Naive thymus-derived CD8-positive, alpha-beta T cell (primary cell): ENCODE measurements around the gene SVIL. TPM values are rescaled to one million over a fixed set of nuclear protein-coding genes. Genes with fewer than 3 reads are reported as not detected.
"Not testable (repeated sequence)": the region's sequence is repeated elsewhere in the genome, so short reads cannot be mapped to it uniquely, and the experiment has no call there.

Experiments used
- ATAC-seq, 2 donors: fragments of 150-1000 bp; cut with Tn5 transposase in 1 of 2; sonication (Bioruptor Pico), chemical (Tn5 transposase) in 1 of 2; 1 replicate in 1 of 2; 2 replicates in 1 of 2; pipeline ENCODE4 v1.10.0; 2021; ENCODE audit warnings: mild to moderate bottlenecking in 2 of 2, moderate library complexity in 2 of 2
- POLR2A ChIA-PET: fragments of 350-600 bp; sonication (Branson Sonifier 250); formaldehyde crosslinking; loops from one replicate; lab custom pipeline; 2021; ENCODE audit warnings: antibody characterized with exemption; lab: Charles Lee
- DNase-seq, 10 donors: peaks; one replicate each; pipeline versions ENCODE4 v3.0.0 to v3.0.0-alpha.2; 2020 to 2022
- H3K27ac Mint-ChIP-seq, 10 donors: one replicate each; pipeline ENCODE4 v1.8.0; 2020 to 2022; ENCODE audit warnings: mild to moderate bottlenecking in 10 of 10, mixed read lengths in 10 of 10, moderate library complexity in 4 of 10, inconsistent platforms in 1 of 10
- H3K27me3 Mint-ChIP-seq, 5 donors: one replicate each; pipeline ENCODE4 v1.8.0; 2021 to 2022; ENCODE audit warnings: mixed read lengths in 5 of 5
- H3K36me3 Mint-ChIP-seq, 3 donors: one replicate each; pipeline ENCODE4 v1.8.0; 2020 to 2022; ENCODE audit warnings: mixed read lengths in 3 of 3, mild to moderate bottlenecking in 2 of 3, inconsistent platforms in 1 of 3
- H3K4me1 Mint-ChIP-seq, 4 donors: one replicate each; pipeline ENCODE4 v1.8.0; 2021 to 2022; ENCODE audit warnings: mixed read lengths in 4 of 4
- H3K4me3 Mint-ChIP-seq, 10 donors: one replicate each; pipeline ENCODE4 v1.8.0; 2020 to 2022; ENCODE audit warnings: mild to moderate bottlenecking in 10 of 10, mixed read lengths in 10 of 10, moderate library complexity in 6 of 10, inconsistent platforms in 1 of 10
- H3K9me3 Mint-ChIP-seq, 9 donors: one replicate each; pipeline ENCODE4 v1.8.0; 2020 to 2022; ENCODE audit warnings: mixed read lengths in 9 of 9, mild to moderate bottlenecking in 3 of 9, inconsistent platforms in 1 of 9, moderate library complexity in 1 of 9
- polyA plus RNA-seq, 3 donors: library from polyadenylated mRNA; unstranded; fragments of 300-500 nt; fragmentation: Illumina TruSeq; gene quantifications; one replicate each; pipeline ENCODE4 v1.2.3, GENCODE V29; 2021
- total RNA-seq, 8 experiments: library from RNA in 2 of 8; stranded (reverse) in 2 of 8; gene quantifications; one replicate each; pipeline ENCODE4 v1.2.3 and lab custom pipeline; 2021 to 2026

Gene SVIL
- total and polyA plus RNA-seq, 5 experiments from 2014 or later = 6.8 to 15.7 (median 12.6) TPM

GRCh38 chr10:29576681-29577080, 58.1 kb downstream of the SVIL start:
- ATAC-seq = no peak
- Mint-ChIP-seq H3K27ac (no peak overlapping the region), H3K36me3 (peaks cover 0 to 26% (median 8%) of the 10 kb centered on the region in 3 donors), H3K27me3 (no peaks in the 10 kb centered on the region), H3K4me3 (no peak overlapping the region), H3K9me3 (no peaks in the 10 kb centered on the region), H3K4me1 (peaks cover 0 to 3% (median under 1%) of the 10 kb centered on the region in 4 donors)
- no peak for DNase-seq
- POLR2A ChIA-PET = no interaction called here

- Mint-ChIP-seq H3K36me3 (peaks cover 0 to 21% (median 8%) of the 10 kb centered on the region in 3 donors), H3K9me3 (no peaks in the 10 kb centered on the region), H3K27ac (no peak overlapping the region), H3K4me1 (peaks cover 0 to 3% (median 0%) of the 10 kb centered on the region in 4 donors), H3K4me3 (no peak overlapping the region), H3K27me3 (no peaks in the 10 kb centered on the region)
- POLR2A ChIA-PET = no interaction called here
- DNase-seq (no peak), ATAC-seq (no peak)
Measured at GRCh38 chr10:29575098-29575455, 59.7 kb downstream of the SVIL start.

- H3K27me3 Mint-ChIP-seq, H3K9me3 Mint-ChIP-seq, H3K4me1 Mint-ChIP-seq, H3K27ac Mint-ChIP-seq, DNase-seq, ATAC-seq, POLR2A ChIA-PET: not testable (repeated sequence)
- peaks cover 0 to 22% (median 8%) of the 10 kb centered on the region in 3 donors for H3K36me3 Mint-ChIP-seq
- H3K4me3 Mint-ChIP-seq = peak overlapping the region in 1 of 10 donors; percentile 38
Measured at GRCh38 chr10:29574212-29575097, 60.3 kb downstream of the SVIL start.

GRCh38 chr10:29570248-29570647, 64.5 kb downstream of the SVIL start:
- H3K27me3 Mint-ChIP-seq, H3K27ac Mint-ChIP-seq, H3K9me3 Mint-ChIP-seq, ATAC-seq, DNase-seq, H3K4me1 Mint-ChIP-seq, POLR2A ChIA-PET, H3K4me3 Mint-ChIP-seq: not testable (repeated sequence)
- H3K36me3 Mint-ChIP-seq = peaks cover 0 to 34% (median 0%) of the 10 kb centered on the region in 3 donors

- Mint-ChIP-seq H3K27ac (no peak overlapping the region), H3K27me3 (no peaks in the 10 kb centered on the region), H3K4me1 (peaks cover 0 to 2% (median 0%) of the 10 kb centered on the region in 4 donors), H3K36me3 (peaks cover 0 to 30% (median 0%) of the 10 kb centered on the region in 3 donors), H3K9me3 (no peaks in the 10 kb centered on the region), H3K4me3 (no peak overlapping the region)
- no peak for ATAC-seq
- no peak for DNase-seq
- POLR2A ChIA-PET = no interaction called here
Measured at GRCh38 chr10:29569795-29570194, 65.0 kb downstream of the SVIL start.

- H3K27me3 Mint-ChIP-seq = no peaks in the 10 kb centered on the region
- H3K9me3 Mint-ChIP-seq = no peaks in the 10 kb centered on the region
- peaks cover 0 to 43% (median 9%) of the 10 kb centered on the region in 3 donors for H3K36me3 Mint-ChIP-seq
- H3K4me1 Mint-ChIP-seq = peaks cover 0 to 5% (median 0%) of the 10 kb centered on the region in 4 donors
- POLR2A ChIA-PET = no interaction called here
- H3K27ac Mint-ChIP-seq = no peak overlapping the region
- no peak overlapping the region for H3K4me3 Mint-ChIP-seq
- DNase-seq (no peak), ATAC-seq (no peak)
Measured at GRCh38 chr10:29567003-29567402, 67.8 kb downstream of the SVIL start.

GRCh38 chr10:29566209-29566608, 68.6 kb downstream of the SVIL start:
- Mint-ChIP-seq H3K27ac (peak overlapping the region in 1 of 10 donors; percentile 3), H3K36me3 (peaks cover 0 to 51% (median 13%) of the 10 kb centered on the region in 3 donors)
- H3K27me3 Mint-ChIP-seq, ATAC-seq, POLR2A ChIA-PET, H3K4me3 Mint-ChIP-seq, H3K4me1 Mint-ChIP-seq, DNase-seq, H3K9me3 Mint-ChIP-seq: not testable (repeated sequence)

- Mint-ChIP-seq H3K9me3 (no peaks in the 10 kb centered on the region), H3K27me3 (no peaks in the 10 kb centered on the region), H3K27ac (no peak overlapping the region), H3K36me3 (peaks cover 0 to 53% (median 14%) of the 10 kb centered on the region in 3 donors), H3K4me3 (no peak overlapping the region), H3K4me1 (peaks cover 0 to 5% (median 2%) of the 10 kb centered on the region in 4 donors)
- ATAC-seq (no peak), DNase-seq (no peak)
- POLR2A ChIA-PET = no interaction called here
Measured at GRCh38 chr10:29563420-29564035, 71.2 kb downstream of the SVIL start.

- H3K9me3 Mint-ChIP-seq, H3K4me3 Mint-ChIP-seq, DNase-seq, POLR2A ChIA-PET, ATAC-seq, H3K27me3 Mint-ChIP-seq, H3K4me1 Mint-ChIP-seq: not testable (repeated sequence)
- Mint-ChIP-seq H3K27ac (peak overlapping the region in 1 of 10 donors; percentile 63), H3K36me3 (peaks cover 0 to 50% (median 14%) of the 10 kb centered on the region in 3 donors)
Measured at GRCh38 chr10:29563006-29563405, 71.8 kb downstream of the SVIL start.

- Mint-ChIP-seq H3K4me1 (peaks cover 0 to 5% (median 2%) of the 10 kb centered on the region in 4 donors), H3K36me3 (peaks cover 0 to 47% (median 15%) of the 10 kb centered on the region in 3 donors), H3K27ac (no peak overlapping the region), H3K9me3 (no peaks in the 10 kb centered on the region), H3K27me3 (no peaks in the 10 kb centered on the region), H3K4me3 (no peak overlapping the region)
- POLR2A ChIA-PET = no interaction called here
- ATAC-seq = no peak
- no peak for DNase-seq
Measured at GRCh38 chr10:29559996-29560395, 74.8 kb downstream of the SVIL start.

- Mint-ChIP-seq H3K4me3 (no peak overlapping the region), H3K9me3 (no peaks in the 10 kb centered on the region), H3K27me3 (no peaks in the 10 kb centered on the region), H3K4me1 (peaks cover 0 to 3% (median 0%) of the 10 kb centered on the region in 4 donors), H3K36me3 (peaks cover 0 to 56% (median 18%) of the 10 kb centered on the region in 3 donors), H3K27ac (peak overlapping the region in 1 of 10 donors; percentile 43)
- POLR2A ChIA-PET = no interaction called here
- no peak for DNase-seq
- no peak for ATAC-seq
Measured at GRCh38 chr10:29557665-29558064, 77.1 kb downstream of the SVIL start.

- peaks cover 0 to 3% (median 0%) of the 10 kb centered on the region in 4 donors for H3K4me1 Mint-ChIP-seq
- H3K4me3 Mint-ChIP-seq = no peak overlapping the region
- no peaks in the 10 kb centered on the region for H3K9me3 Mint-ChIP-seq
- H3K27me3 Mint-ChIP-seq = no peaks in the 10 kb centered on the region
- H3K27ac Mint-ChIP-seq = no peak overlapping the region
- POLR2A ChIA-PET = no interaction called here
- H3K36me3 Mint-ChIP-seq = peaks cover 6 to 57% (median 21%) of the 10 kb centered on the region in 3 donors
- ATAC-seq = no peak
- no peak for DNase-seq
Measured at GRCh38 chr10:29555746-29556481, 78.9 kb downstream of the SVIL start.
